ENCODE measurements around the gene NCBP2L. TPM values are rescaled to one million over a fixed set of nuclear protein-coding genes. Genes with fewer than 3 reads are reported as not detected.
A peak's percentile ranks its signal among the peaks of the same experiment; 100 is the strongest.

The NCBP2L gene
- total and polyA plus RNA-seq, 9 donors: 0.04 to 0.16 (median 0.11) TPM; not detected in 6

GRCh38 chrX:107766470-107767150 lies 10.9 kb upstream of the NCBP2L start:
- H3K9me3 ChIP-seq (replicated peaks; ENCODE audit: control insufficient read depth, low read depth, low read length): no peaks in the 10 kb centered on the region
- DNase-seq: peak; percentile 77
- H3K27me3 ChIP-seq (ENCODE audit: control insufficient read depth, insufficient read depth, low read length): peaks cover 36% of the 10 kb centered on the region
- no peaks in the 10 kb centered on the region for H3K36me3 ChIP-seq (ENCODE audit: control insufficient read depth, insufficient read depth, low read length)
- peaks cover 8% of the 10 kb centered on the region for H3K4me1 ChIP-seq (ENCODE audit: control insufficient read depth, insufficient read depth, low read length)
- WGBS (ENCODE audit: insufficient coverage): 50% methylated on average over 2 of the region's 8 CpGs
- no peak overlapping the region for H3K4me3 ChIP-seq (ENCODE audit: low read length)
- no peak overlapping the region for H3K27ac ChIP-seq (ENCODE audit: low read length)

- H3K27ac ChIP-seq (ENCODE audit: low read length): no peak overlapping the region
- no peak overlapping the region for H3K4me3 ChIP-seq (ENCODE audit: low read length)
- H3K27me3 ChIP-seq (ENCODE audit: control insufficient read depth, insufficient read depth, low read length): peaks cover 40% of the 10 kb centered on the region
- no peaks in the 10 kb centered on the region for H3K9me3 ChIP-seq (replicated peaks; ENCODE audit: control insufficient read depth, low read depth, low read length)
- no peaks in the 10 kb centered on the region for H3K36me3 ChIP-seq (ENCODE audit: control insufficient read depth, insufficient read depth, low read length)
- DNase-seq: no peak
- H3K4me1 ChIP-seq (ENCODE audit: control insufficient read depth, insufficient read depth, low read length): peaks cover 8% of the 10 kb centered on the region
- WGBS (ENCODE audit: insufficient coverage): 80% methylated on average over 1 of the region's 3 CpGs
Measured at GRCh38 chrX:107768051-107768450, 9.5 kb upstream of the NCBP2L start.

- Histone ChIP-seq H3K9me3 (replicated peaks; ENCODE audit: control insufficient read depth, low read depth, low read length) (no peaks in the 10 kb centered on the region), H3K27me3 (ENCODE audit: control insufficient read depth, insufficient read depth, low read length) (peaks cover 47% of the 10 kb centered on the region), H3K36me3 (ENCODE audit: control insufficient read depth, insufficient read depth, low read length) (no peaks in the 10 kb centered on the region), H3K27ac (ENCODE audit: low read length) (no peak overlapping the region), H3K4me3 (ENCODE audit: low read length) (no peak overlapping the region), H3K4me1 (ENCODE audit: control insufficient read depth, insufficient read depth, low read length) (peaks cover 8% of the 10 kb centered on the region)
- no peak for DNase-seq
- 67% methylated on average over 1 of the region's 7 CpGs for WGBS (ENCODE audit: insufficient coverage)
Measured at GRCh38 chrX:107769581-107770317, 7.8 kb upstream of the NCBP2L start.

GRCh38 chrX:107773206-107773605 lies 4.3 kb upstream of the NCBP2L start:
- Histone ChIP-seq H3K9me3 (replicated peaks; ENCODE audit: control insufficient read depth, low read depth, low read length) (no peaks in the 10 kb centered on the region), H3K4me1 (ENCODE audit: control insufficient read depth, insufficient read depth, low read length) (peaks cover 4% of the 10 kb centered on the region), H3K27ac (ENCODE audit: low read length) (no peak overlapping the region), H3K36me3 (ENCODE audit: control insufficient read depth, insufficient read depth, low read length) (no peaks in the 10 kb centered on the region), H3K27me3 (ENCODE audit: control insufficient read depth, insufficient read depth, low read length) (peaks cover 48% of the 10 kb centered on the region), H3K4me3 (ENCODE audit: low read length) (no peak overlapping the region)
- DNase-seq: no peak
- WGBS (ENCODE audit: insufficient coverage): 17% methylated on average over 1 of the region's 8 CpGs

- Histone ChIP-seq H3K4me3 (ENCODE audit: low read length) (peak overlapping the region; percentile 52), H3K27ac (ENCODE audit: low read length) (no peak overlapping the region), H3K4me1 (ENCODE audit: control insufficient read depth, insufficient read depth, low read length) (peaks cover 4% of the 10 kb centered on the region), H3K27me3 (ENCODE audit: control insufficient read depth, insufficient read depth, low read length) (peaks cover 48% of the 10 kb centered on the region), H3K36me3 (ENCODE audit: control insufficient read depth, insufficient read depth, low read length) (no peaks in the 10 kb centered on the region), H3K9me3 (replicated peaks; ENCODE audit: control insufficient read depth, low read depth, low read length) (no peaks in the 10 kb centered on the region)
- WGBS (ENCODE audit: insufficient coverage): 60% methylated on average over 8 of the region's 9 CpGs
- no peak for DNase-seq
Measured at GRCh38 chrX:107773906-107774435, 3.6 kb upstream of the NCBP2L start.

- WGBS (ENCODE audit: insufficient coverage): 33% methylated on average over 32 of the region's 40 CpGs
- H3K4me1 ChIP-seq (ENCODE audit: control insufficient read depth, insufficient read depth, low read length): peaks cover 4% of the 10 kb centered on the region
- no peak for DNase-seq
- no peaks in the 10 kb centered on the region for H3K36me3 ChIP-seq (ENCODE audit: control insufficient read depth, insufficient read depth, low read length)
- peak overlapping the region; percentile 51 for H3K27ac ChIP-seq (ENCODE audit: low read length)
- no peaks in the 10 kb centered on the region for H3K9me3 ChIP-seq (replicated peaks; ENCODE audit: control insufficient read depth, low read depth, low read length)
- peaks cover 47% of the 10 kb centered on the region for H3K27me3 ChIP-seq (ENCODE audit: control insufficient read depth, insufficient read depth, low read length)
- peak overlapping the region; percentile 52 for H3K4me3 ChIP-seq (ENCODE audit: low read length)
Measured at GRCh38 chrX:107775000-107775733, 2.4 kb upstream of the NCBP2L start.

- Histone ChIP-seq H3K4me1 (ENCODE audit: control insufficient read depth, insufficient read depth, low read length) (peaks cover 4% of the 10 kb centered on the region), H3K27me3 (ENCODE audit: control insufficient read depth, insufficient read depth, low read length) (peaks cover 50% of the 10 kb centered on the region), H3K9me3 (replicated peaks; ENCODE audit: control insufficient read depth, low read depth, low read length) (no peaks in the 10 kb centered on the region), H3K27ac (ENCODE audit: low read length) (peak within 1 kb of the TSS; percentile 51), H3K36me3 (ENCODE audit: control insufficient read depth, insufficient read depth, low read length) (no peaks in the 10 kb centered on the region), H3K4me3 (ENCODE audit: low read length) (peak within 1 kb of the TSS; percentile 52)
- WGBS (ENCODE audit: insufficient coverage): 28% methylated on average over 55 of the region's 59 CpGs
- DNase-seq: peak; percentile 80
Measured at GRCh38 chrX:107775734-107776511, 1.6 kb upstream of the NCBP2L start, which contains the start of gene TSC22D3. Gene TSC22D3, minus strand, starts transcription at chrX:107775787. Its CDS starts 368 bp downstream, at chrX:107775419.

- DNase-seq: peak; percentile 94
- Histone ChIP-seq H3K36me3 (ENCODE audit: control insufficient read depth, insufficient read depth, low read length) (no peaks in the 10 kb centered on the region), H3K27me3 (ENCODE audit: control insufficient read depth, insufficient read depth, low read length) (peaks cover 50% of the 10 kb centered on the region), H3K9me3 (replicated peaks; ENCODE audit: control insufficient read depth, low read depth, low read length) (no peaks in the 10 kb centered on the region), H3K27ac (ENCODE audit: low read length) (peak overlapping the region; percentile 42), H3K4me3 (ENCODE audit: low read length) (peak overlapping the region; percentile 52), H3K4me1 (ENCODE audit: control insufficient read depth, insufficient read depth, low read length) (peaks cover 4% of the 10 kb centered on the region)
- WGBS (ENCODE audit: insufficient coverage): 12% methylated on average over 15 of the region's 20 CpGs
Measured at GRCh38 chrX:107776649-107777535, 641 bp upstream of the NCBP2L start.

- H3K9me3 ChIP-seq (replicated peaks; ENCODE audit: control insufficient read depth, low read depth, low read length): no peaks in the 10 kb centered on the region
- 94% methylated on average over 5 of the region's 9 CpGs for WGBS (ENCODE audit: insufficient coverage)
- no peak overlapping the region for H3K27ac ChIP-seq (ENCODE audit: low read length)
- no peak overlapping the region for H3K4me3 ChIP-seq (ENCODE audit: low read length)
- H3K4me1 ChIP-seq (ENCODE audit: control insufficient read depth, insufficient read depth, low read length): peaks cover 2% of the 10 kb centered on the region
- no peak for DNase-seq
- H3K27me3 ChIP-seq (ENCODE audit: control insufficient read depth, insufficient read depth, low read length): peaks cover 21% of the 10 kb centered on the region
- no peaks in the 10 kb centered on the region for H3K36me3 ChIP-seq (ENCODE audit: control insufficient read depth, insufficient read depth, low read length)
Measured at GRCh38 chrX:107780525-107780924, 3.0 kb downstream of the NCBP2L start.

Measured in muscle of leg (tissue), 11 donors.